Activated naive CD4-positive, alpha-beta T cell treated with anti-CD3 and anti-CD28 coated beads, Interleukin-2, amount 50 U/mL, for 24 hours (primary cell): ENCODE measurements around the gene VENTX.

Source experiments
- H3K27ac Mint-ChIP-seq: one replicate; pipeline ENCODE4 v1.8.0; 2021; ENCODE audit warnings: mild to moderate bottlenecking, mixed read lengths
- H3K27me3 Mint-ChIP-seq: one replicate; pipeline ENCODE4 v1.8.0; 2021; ENCODE audit warnings: mixed read lengths
- H3K36me3 Mint-ChIP-seq: one replicate; pipeline ENCODE4 v1.8.0; 2021; ENCODE audit warnings: mixed read lengths
- H3K4me1 Mint-ChIP-seq: one replicate; pipeline ENCODE4 v1.8.0; 2021; ENCODE audit warnings: mixed read lengths
- H3K4me3 Mint-ChIP-seq: one replicate; pipeline ENCODE4 v1.8.0; 2021; ENCODE audit warnings: mild to moderate bottlenecking, mixed read lengths
- H3K9me3 Mint-ChIP-seq: one replicate; pipeline ENCODE4 v1.8.0; 2021; ENCODE audit warnings: mixed read lengths

VENTX gene

DNA sequence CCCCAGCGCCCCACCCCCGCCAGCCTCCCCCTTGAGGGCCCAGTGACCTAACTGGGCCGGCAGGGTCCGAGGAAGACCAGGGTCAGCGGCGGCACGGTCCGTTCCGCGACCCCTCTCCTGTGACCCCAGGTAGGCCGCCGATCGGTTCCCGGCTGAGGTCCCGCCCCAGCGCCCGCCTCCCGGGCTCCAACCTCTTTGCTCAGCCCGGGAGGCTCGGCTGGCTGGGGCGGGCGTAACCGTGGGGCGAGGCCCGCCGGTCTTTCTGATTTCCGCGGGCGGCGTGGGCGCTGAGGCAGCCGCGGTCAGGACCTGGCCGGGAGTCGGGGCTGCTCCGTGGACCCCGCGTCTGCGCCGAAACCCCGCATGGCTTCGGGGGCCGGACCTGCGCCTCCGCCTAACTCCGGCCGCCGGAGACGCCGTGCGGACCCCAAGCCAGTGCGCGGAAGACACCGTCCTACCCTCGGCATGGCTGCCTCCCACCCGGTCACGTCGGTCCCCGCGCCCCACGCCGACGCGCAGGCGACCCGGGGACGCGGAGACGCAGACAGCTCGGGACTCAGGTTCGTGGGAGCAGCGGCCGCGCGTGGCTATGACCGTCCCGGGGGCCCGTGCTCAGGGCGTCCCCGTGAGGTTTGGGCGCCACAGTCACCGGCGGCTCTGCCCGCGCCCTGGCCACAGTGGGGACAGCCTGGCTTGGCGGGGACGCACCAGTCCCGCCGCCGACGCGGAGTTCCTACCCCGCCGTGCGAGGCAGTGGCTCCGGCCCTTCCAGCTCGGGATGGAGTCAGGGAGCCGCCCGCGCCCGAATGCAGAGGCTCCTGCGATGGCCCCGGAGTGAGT, 1.0 kb upstream of the VENTX start:
- Mint-ChIP-seq H3K36me3 (no peaks in the 10 kb centered on the region), H3K9me3 (no peaks in the 10 kb centered on the region), H3K4me1 (peaks cover 14% of the 10 kb centered on the region), H3K27ac (no peak overlapping the region), H3K4me3 (no peak overlapping the region), H3K27me3 (peaks cover 30% of the 10 kb centered on the region)

DNA sequence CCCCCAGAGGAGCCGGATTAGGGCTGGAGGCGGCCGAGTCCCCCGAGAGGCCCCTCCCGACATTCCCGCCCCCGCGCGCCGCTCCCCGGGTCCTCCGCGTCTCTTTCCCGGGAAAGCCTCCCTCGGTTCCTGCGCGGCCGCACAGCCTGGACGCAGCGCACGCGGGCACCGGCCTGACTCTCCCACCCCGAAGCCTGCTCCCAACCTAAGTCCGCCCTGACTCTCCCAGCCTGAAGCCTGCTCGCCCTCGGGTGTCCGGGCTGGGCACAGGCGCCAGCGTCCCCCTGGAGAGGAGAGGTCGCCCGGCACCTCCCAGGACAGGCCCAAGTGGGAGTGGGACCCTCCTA, 441 bp upstream of the VENTX start:
- H3K27me3 Mint-ChIP-seq = peaks cover 30% of the 10 kb centered on the region
- no peaks in the 10 kb centered on the region for H3K9me3 Mint-ChIP-seq
- peaks cover 20% of the 10 kb centered on the region for H3K4me1 Mint-ChIP-seq
- H3K36me3 Mint-ChIP-seq = no peaks in the 10 kb centered on the region
- no peak overlapping the region for H3K27ac Mint-ChIP-seq
- H3K4me3 Mint-ChIP-seq = no peak overlapping the region

DNA sequence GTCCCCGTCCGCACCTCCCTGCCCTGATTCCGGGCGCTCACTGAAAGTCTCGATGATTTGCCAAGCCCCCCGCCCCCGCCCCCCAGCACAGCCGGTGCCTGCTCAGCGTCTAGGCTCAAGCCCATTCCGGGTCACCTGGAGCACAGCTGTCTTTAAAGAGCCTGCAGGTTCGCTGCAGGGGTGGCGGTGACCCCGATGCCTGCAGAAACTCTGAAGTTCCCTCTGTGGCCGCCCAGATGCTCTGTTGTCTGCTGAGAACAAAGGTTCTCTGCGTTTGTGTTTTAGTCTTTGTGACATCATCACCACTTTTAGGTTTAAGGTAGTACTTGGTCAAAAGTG, 780 bp downstream of the VENTX start:
- H3K4me1 Mint-ChIP-seq = peaks cover 23% of the 10 kb centered on the region

DNA sequence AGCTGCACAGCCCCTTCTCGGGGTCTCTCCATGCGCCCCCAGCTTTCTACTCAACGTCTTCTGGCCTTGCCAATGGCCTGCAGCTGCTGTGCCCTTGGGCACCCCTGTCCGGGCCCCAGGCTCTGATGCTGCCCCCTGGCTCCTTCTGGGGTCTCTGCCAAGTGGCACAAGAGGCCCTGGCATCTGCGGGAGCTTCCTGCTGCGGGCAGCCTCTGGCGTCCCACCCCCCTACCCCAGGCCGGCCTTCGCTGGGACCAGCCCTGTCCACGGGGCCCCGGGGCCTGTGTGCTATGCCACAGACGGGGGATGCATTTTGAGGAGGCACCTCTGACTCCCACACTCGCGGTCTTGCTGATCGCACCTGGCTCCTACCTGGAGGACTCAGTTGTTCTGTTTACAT, 2.3 kb downstream of the VENTX start:
- Mint-ChIP-seq H3K36me3 (no peaks in the 10 kb centered on the region), H3K27me3 (peaks cover 24% of the 10 kb centered on the region), H3K27ac (no peak overlapping the region), H3K4me1 (peaks cover 23% of the 10 kb centered on the region), H3K4me3 (no peak overlapping the region), H3K9me3 (no peaks in the 10 kb centered on the region)

More for the DNA sequence above, 780 bp downstream of the VENTX start:
- Mint-ChIP-seq H3K27me3 (peaks cover 30% of the 10 kb centered on the region), H3K36me3 (no peaks in the 10 kb centered on the region), H3K4me3 (no peak overlapping the region), H3K9me3 (no peaks in the 10 kb centered on the region), H3K27ac (no peak overlapping the region)

DNA sequence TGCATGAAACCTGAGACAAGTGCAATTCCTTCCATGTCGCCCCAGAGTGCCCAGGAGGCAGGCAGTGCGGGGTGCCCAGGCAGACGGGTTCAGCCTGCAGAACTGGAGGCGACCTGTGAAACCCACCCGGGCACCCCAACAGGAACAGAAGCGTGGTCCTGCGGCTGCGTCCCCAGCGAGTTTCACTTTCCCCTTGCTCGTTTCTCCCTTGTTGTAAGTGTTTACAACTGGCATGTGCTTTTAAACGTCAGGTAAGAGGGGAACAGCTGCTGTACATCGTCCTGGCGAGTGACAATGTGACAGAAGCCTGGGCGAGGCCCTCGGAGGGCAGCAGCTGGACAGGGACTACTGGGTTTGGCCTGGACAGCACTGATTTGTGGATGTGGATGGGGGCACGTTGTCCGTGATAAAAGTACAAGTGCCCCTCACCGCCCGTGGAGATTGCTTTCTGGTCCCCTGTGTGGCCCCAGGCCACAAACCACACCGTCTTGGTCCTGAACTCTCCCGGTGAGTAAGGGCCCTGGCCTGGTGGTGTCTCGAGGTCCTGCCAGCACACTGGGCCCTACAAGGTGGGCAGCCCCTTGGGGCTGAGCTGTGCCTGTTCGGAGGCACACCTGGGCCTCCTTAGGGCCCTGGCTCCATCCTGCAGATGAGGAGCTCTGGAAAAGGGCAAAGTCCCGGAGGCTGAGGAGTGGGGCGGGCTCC, 4.0 kb downstream of the VENTX start:
- no peak overlapping the region for H3K27ac Mint-ChIP-seq
- H3K27me3 Mint-ChIP-seq = peaks cover 23% of the 10 kb centered on the region
- no peaks in the 10 kb centered on the region for H3K36me3 Mint-ChIP-seq

DNA sequence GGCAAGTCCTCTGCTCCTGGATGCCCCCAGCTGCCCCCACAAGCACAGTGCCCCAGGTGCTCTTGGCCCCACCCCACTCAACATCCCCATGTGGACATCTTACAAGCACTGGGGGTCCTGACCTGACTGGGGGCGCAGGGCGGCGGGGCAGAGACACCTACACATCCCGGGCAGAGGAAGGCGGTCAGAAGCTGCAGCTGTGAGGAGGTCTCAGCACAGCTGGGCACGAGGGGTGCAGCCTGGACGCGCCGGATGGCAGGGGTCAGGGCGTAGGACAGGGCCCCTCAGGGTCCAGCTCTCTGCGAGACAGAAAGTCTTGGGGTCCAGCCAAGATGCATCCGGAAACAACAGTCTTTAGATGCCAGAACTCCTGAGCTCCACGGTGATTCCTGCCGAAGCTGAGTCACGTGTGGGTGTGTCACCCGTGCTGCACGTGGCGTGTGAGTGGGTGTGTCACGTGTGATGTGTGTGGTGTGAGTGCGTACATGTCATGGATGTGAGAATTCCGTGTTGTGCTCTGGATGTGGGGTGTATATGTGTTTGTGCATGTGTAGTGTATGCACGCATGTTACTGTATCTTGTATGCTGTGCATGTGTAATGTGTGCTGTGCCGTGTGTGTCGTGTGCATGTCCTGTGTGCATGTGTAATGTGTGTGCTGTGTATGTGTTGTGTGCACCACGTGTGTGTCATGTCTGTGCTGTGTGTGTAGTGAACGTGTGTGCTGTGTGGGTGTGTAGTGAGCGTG, 5.1 kb downstream of the VENTX start:
- Mint-ChIP-seq H3K9me3 (no peaks in the 10 kb centered on the region), H3K4me3 (peak overlapping the region; percentile 39), H3K27ac (no peak overlapping the region), H3K4me1 (peaks cover 20% of the 10 kb centered on the region), H3K36me3 (no peaks in the 10 kb centered on the region), H3K27me3 (peaks cover 23% of the 10 kb centered on the region)

More for the DNA sequence above, 4.0 kb downstream of the VENTX start:
- no peaks in the 10 kb centered on the region for H3K9me3 Mint-ChIP-seq
- peak overlapping the region; percentile 78 for H3K4me3 Mint-ChIP-seq
- H3K4me1 Mint-ChIP-seq = peaks cover 20% of the 10 kb centered on the region

DNA sequence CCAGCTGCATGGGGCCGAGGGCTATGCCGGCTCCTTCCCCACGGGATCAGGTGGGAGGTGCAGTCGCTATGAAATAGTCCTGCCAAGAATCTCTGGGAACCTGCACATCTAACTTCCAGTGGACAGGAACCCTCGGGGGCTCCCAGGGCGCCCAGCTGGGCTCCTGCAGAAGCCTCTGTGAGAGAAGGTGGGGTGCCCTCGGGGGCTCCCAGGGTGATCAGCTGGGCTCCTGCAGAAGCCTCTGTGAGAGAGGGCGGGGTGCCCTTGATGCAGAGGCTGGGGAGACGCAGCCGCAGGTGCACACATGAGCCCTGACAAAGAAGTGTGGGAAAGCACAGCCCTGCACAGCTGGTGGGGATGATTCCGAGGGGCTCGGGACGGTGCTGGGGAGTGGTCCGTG, 5.9 kb downstream of the VENTX start:
- H3K36me3 Mint-ChIP-seq = no peaks in the 10 kb centered on the region
- peaks cover 22% of the 10 kb centered on the region for H3K27me3 Mint-ChIP-seq
- no peaks in the 10 kb centered on the region for H3K9me3 Mint-ChIP-seq
- no peak overlapping the region for H3K4me3 Mint-ChIP-seq
- H3K27ac Mint-ChIP-seq = no peak overlapping the region
- peaks cover 20% of the 10 kb centered on the region for H3K4me1 Mint-ChIP-seq

DNA sequence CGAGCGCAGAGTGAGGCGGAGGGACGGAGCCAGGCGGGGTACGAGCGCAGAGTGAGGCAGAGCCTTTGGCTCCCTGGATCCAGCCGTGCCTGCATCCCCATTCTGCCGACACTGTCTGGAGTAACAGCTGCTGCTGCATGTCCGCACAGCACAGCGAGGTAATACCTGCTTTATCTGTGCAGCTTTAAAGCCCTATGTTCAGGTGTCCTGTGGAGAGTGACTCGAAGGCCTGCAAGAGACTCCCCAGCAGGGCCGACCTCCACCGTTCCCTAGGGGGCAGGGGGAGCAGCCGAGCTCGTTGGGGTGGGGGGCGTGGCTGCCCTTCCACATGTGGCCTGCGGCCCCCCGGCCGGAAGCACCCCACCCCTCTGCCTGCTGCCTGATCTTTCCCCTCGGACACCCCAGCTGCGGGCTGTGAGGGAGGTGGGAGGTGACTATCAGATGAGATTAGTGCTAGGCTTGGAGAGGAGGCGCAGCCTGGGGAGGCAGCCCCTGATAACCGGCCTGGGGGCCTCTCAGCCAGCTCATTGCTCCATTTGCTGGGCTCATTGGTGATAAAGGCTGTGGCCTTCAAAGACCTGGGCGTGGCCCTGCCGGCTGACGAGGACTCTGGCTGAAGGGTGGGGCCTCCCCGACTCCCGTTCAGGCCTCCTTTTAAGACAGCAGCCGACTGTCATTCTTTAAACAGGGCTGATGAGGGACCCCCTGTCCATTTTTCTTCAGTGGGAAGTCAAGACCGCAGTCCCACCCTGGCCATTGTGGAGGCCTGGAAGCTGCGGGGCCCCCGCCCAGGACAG, 8.0 kb downstream of the VENTX start:
- H3K4me1 Mint-ChIP-seq = peaks cover 19% of the 10 kb centered on the region
- no peaks in the 10 kb centered on the region for H3K9me3 Mint-ChIP-seq
- H3K4me3 Mint-ChIP-seq = no peak overlapping the region
- no peaks in the 10 kb centered on the region for H3K36me3 Mint-ChIP-seq
- H3K27ac Mint-ChIP-seq = no peak overlapping the region
- H3K27me3 Mint-ChIP-seq = peaks cover 11% of the 10 kb centered on the region

DNA sequence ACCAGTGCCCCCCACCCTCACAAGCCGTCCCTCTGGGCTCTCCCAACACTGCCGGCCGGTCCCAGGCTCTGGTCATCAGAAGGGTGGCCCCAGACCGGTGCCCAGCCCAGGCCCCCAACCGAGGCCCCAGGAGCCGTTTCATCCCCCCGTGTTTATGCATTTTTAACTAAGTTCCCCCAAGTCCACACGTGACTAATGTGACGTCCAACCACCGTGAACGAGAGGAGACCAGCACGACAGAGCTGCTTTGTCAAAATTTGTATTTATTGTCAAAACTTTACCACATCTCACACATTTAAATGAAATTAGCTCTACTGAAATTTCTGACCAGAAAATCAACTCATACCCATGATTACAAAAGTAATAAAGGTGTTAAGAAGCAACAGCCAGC, 8.6 kb downstream of the VENTX start:
- no peaks in the 10 kb centered on the region for H3K36me3 Mint-ChIP-seq

DNA sequence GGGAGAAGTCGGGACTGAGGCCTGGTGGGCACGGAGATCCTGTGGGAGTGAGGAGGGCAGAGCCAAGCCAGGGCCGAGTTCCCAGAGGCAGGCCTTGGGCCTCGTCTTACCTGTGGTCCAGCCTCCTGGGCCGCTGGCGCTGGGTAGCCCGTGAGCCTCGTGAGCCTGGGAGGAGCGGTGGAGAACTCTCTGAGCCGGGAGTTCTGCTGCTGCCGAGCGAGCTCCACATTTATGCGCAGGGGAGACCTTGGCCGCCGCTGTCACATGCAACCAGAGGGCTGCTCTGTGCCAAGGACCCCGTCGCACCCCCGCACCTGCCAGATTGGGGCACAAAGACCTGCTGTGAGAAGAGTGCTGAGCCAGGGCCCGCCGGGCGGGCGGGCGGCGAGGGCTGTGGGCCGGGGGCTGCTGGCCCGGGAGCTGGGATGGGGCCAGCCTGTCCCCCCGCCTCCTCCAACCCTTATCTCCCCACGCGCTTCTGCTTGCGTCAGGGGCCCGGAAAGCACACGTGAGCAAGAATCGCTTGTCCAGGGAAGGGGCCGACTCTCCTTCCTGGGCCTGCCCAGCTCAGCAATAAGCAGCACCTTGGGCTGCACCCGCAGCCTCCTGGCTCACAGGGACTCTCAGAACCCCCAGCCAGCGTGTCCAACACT, 10.2 kb downstream of the VENTX start:
- no peak overlapping the region for H3K4me3 Mint-ChIP-seq
- H3K36me3 Mint-ChIP-seq = no peaks in the 10 kb centered on the region
- no peak overlapping the region for H3K27ac Mint-ChIP-seq
- H3K4me1 Mint-ChIP-seq = no peaks in the 10 kb centered on the region
- H3K27me3 Mint-ChIP-seq = peaks cover 4% of the 10 kb centered on the region
- H3K9me3 Mint-ChIP-seq = no peaks in the 10 kb centered on the region

More for the DNA sequence above, 8.6 kb downstream of the VENTX start:
- no peak overlapping the region for H3K4me3 Mint-ChIP-seq
- H3K27ac Mint-ChIP-seq = no peak overlapping the region
- H3K27me3 Mint-ChIP-seq = peaks cover 8% of the 10 kb centered on the region
- H3K4me1 Mint-ChIP-seq = peaks cover 13% of the 10 kb centered on the region
- no peaks in the 10 kb centered on the region for H3K9me3 Mint-ChIP-seq

DNA sequence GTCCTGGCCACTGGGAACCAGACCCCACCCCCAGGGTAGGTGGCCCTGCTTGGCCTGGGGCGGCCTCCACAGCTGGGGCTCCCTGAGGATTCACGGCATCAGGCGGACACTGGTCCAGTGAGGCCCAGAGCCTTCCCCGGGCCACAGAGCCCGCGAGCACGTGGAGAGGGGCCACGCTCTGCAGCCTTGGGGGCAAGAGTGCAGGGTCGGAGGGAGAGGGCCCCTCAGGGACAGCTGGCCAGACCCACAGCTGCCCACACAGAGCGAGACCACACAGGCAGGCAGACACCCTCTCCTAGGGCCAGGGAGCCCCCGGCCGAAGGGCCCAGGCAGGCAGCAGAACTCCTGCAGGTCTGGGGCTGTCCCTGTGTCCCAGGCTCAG, 10.7 kb downstream of the VENTX start:
- H3K4me1 Mint-ChIP-seq = no peaks in the 10 kb centered on the region
- peaks cover 2% of the 10 kb centered on the region for H3K27me3 Mint-ChIP-seq
- no peaks in the 10 kb centered on the region for H3K9me3 Mint-ChIP-seq
- H3K27ac Mint-ChIP-seq = no peak overlapping the region
- no peaks in the 10 kb centered on the region for H3K36me3 Mint-ChIP-seq
- no peak overlapping the region for H3K4me3 Mint-ChIP-seq

DNA sequence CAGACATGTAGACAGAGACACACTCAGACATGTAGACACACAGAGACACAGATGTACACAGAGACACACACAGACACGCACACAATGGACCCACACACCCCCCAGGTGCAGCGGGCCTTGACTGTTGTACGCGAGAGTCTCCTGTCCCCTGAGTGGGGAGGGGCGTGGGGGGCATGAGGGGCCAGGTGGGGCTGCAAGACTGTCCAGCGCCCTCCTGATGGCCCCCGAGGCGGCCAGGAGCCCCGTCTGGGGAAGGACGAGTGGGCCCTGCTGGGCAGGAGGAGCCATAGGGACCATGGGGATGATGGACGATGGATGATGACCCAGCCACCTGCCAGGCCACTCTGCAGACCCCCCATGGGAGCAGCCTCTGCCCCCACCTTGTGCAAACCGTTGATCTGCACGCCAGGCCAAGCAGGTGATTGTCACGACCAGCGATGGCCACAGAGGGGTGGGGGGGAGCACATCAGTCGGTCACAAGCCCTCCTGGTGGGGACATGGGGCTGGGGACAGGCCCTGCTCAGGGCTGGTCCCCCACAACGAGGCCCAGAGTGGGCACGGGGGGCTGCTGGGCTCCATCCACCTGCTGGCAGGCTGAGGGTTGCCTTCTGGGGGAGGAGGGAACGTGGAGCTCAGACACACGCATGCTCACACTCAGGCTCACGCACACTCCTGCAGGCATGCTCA, 11.6 kb downstream of the VENTX start:
- Mint-ChIP-seq H3K27ac (no peak overlapping the region), H3K27me3 (peaks cover 2% of the 10 kb centered on the region), H3K4me3 (no peak overlapping the region), H3K9me3 (no peaks in the 10 kb centered on the region), H3K4me1 (no peaks in the 10 kb centered on the region), H3K36me3 (no peaks in the 10 kb centered on the region)

DNA sequence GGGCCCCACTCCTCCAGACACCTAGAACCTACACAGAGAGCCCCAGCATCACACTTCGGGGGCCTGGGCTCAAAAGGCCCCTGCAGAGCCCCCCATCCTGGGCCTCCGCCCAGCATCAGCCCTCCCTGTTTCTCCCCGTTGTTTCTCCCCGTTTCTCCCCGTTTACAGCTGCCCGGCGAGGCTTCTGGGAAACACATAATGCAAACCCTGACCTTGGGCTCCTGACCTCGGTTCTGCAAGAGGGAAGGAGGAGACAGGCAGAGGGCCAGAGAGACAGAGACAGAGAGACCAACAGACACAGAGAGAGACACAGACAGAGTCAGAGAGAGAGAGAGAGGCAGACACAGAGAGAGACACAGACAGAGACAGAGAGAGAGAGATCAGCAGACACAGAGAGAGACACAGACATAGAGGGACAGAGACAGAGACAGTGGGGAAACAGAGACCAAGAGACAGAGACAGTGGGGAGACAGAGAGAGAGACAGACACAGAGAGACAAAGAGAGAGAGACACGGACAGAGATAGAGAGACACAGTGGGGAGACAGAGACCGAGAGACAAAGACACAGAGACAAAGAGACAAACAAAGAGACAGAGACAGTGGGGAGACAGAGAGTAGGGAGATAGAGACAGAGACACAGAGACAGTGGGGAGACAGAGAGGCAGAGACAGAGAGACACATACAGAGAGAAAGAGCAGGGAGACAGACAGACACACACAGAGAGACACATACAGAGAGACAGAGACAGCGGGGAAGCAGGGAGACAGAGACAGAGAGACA, 12.5 kb downstream of the VENTX start:
- Mint-ChIP-seq H3K27ac (no peak overlapping the region), H3K4me3 (no peak overlapping the region), H3K27me3 (peaks cover 2% of the 10 kb centered on the region)

More for the DNA sequence above, 12.5 kb downstream of the VENTX start:
- Mint-ChIP-seq H3K9me3 (no peaks in the 10 kb centered on the region), H3K4me1 (no peaks in the 10 kb centered on the region), H3K36me3 (no peaks in the 10 kb centered on the region)
